ENCODE results near the gene SYT8. TPM values are rescaled to one million over a fixed set of nuclear protein-coding genes. Genes with fewer than 3 reads are reported as not detected.

SYT8 gene
- total RNA-seq, 2 experiments from 2014 or later = not detected

DNA sequence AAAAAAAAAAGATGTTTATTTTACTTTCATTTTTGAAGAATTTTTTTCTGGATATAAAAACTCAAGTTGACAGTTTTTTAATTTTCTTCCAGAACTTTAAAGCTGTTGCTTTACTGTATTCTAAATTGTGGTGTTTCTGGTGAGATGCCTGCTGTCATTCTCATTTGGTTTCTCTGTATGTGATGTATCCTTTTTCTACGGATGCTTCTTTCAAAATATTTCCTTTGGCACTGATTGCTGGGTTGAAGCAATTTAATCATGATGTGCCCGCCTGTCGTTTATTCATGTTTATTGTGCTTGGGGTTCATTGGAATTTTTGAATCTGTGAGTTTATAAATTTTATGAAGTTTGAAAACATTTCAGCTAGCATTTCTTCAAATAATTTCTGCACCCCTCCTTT is 41.7 kb upstream of the SYT8 start:
- Histone ChIP-seq H4K20me1 (ENCODE audit: insufficient read depth, low read length) (no peaks in the 10 kb centered on the region), H3K4me1 (ENCODE audit: insufficient read depth, low read length, poor library complexity, severe bottlenecking) (no peaks in the 10 kb centered on the region), H3K9me2 (ENCODE audit: insufficient read depth, low read length) (no peaks in the 10 kb centered on the region), H3K9me3 (ENCODE audit: low read length) (no peaks in the 10 kb centered on the region), H3K36me3 (ENCODE audit: insufficient read depth, low read length) (no peaks in the 10 kb centered on the region), H3K79me2 (ENCODE audit: insufficient read depth, low read depth, low read length) (no peaks in the 10 kb centered on the region), H3K4me2 (ENCODE audit: low read length) (no peak overlapping the region), H3K27ac (ENCODE audit: low read depth, low read length, poor library complexity, severe bottlenecking) (no peak overlapping the region), H3K4me3 (ENCODE audit: low read depth, low read length, poor library complexity, severe bottlenecking) (no peak overlapping the region), H2AFZ (ENCODE audit: low read length) (no peak overlapping the region)
- CTCF ChIA-PET (ENCODE audit: unreplicated experiment) = no interaction called here
- intact Hi-C loops (cut with micrococcal nuclease; ENCODE audit: unreplicated experiment) = no loop called here
- POLR2A ChIA-PET = interaction anchor here (1.1 kb wide), 1 partner anchor 13 kb away, joined by 6 read pairs; no protein-coding TSS in a partner anchor
- TF ChIP-seq, protein P1, sequence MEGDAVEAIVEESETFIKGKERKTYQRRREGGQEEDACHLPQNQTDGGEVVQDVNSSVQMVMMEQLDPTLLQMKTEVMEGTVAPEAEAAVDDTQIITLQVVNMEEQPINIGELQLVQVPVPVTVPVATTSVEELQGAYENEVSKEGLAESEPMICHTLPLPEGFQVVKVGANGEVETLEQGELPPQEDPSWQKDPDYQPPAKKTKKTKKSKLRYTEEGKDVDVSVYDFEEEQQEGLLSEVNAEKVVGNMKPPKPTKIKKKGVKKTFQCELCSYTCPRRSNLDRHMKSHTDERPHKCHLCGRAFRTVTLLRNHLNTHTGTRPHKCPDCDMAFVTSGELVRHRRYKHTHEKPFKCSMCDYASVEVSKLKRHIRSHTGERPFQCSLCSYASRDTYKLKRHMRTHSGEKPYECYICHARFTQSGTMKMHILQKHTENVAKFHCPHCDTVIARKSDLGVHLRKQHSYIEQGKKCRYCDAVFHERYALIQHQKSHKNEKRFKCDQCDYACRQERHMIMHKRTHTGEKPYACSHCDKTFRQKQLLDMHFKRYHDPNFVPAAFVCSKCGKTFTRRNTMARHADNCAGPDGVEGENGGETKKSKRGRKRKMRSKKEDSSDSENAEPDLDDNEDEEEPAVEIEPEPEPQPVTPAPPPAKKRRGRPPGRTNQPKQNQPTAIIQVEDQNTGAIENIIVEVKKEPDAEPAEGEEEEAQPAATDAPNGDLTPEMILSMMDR (conservative IDR thresholded peaks at IDR 0.05; ENCODE audit: low read length) = no peak
- no peak for TF ChIP-seq EZH2phosphoT487 (IDR thresholded peaks at IDR 0.05; ENCODE audit: borderline replicate concordance, low read depth, low read length)
- no peak for DNase-seq (ENCODE audit: low spot score)
- no TSS peak for BruUV-seq (replicated peaks)

GRCh38 chr11:1796413-1797011 is 38.3 kb upstream of the SYT8 start:
- no peaks in the 10 kb centered on the region for H4K20me1 ChIP-seq (ENCODE audit: insufficient read depth, low read length)
- no peaks in the 10 kb centered on the region for H3K9me2 ChIP-seq (ENCODE audit: insufficient read depth, low read length)
- no peak overlapping the region for H3K27ac ChIP-seq (ENCODE audit: low read depth, low read length, poor library complexity, severe bottlenecking)
- ChIA-PET POLR2A (no interaction called here), CTCF (ENCODE audit: unreplicated experiment) (no interaction called here)
- H3K4me2 ChIP-seq (ENCODE audit: low read length) = no peak overlapping the region
- TF ChIP-seq EZH2phosphoT487 (IDR thresholded peaks at IDR 0.05; ENCODE audit: borderline replicate concordance, low read depth, low read length) = no peak
- TF ChIP-seq, protein P1 (conservative IDR thresholded peaks at IDR 0.05; ENCODE audit: low read length) = no peak
- H3K4me1 ChIP-seq (ENCODE audit: insufficient read depth, low read length, poor library complexity, severe bottlenecking) = no peaks in the 10 kb centered on the region
- BruUV-seq (replicated peaks) = no TSS peak
- H3K4me3 ChIP-seq (ENCODE audit: low read depth, low read length, poor library complexity, severe bottlenecking) = no peak overlapping the region
- H3K9me3 ChIP-seq (ENCODE audit: low read length) = no peaks in the 10 kb centered on the region
- no peaks in the 10 kb centered on the region for H3K36me3 ChIP-seq (ENCODE audit: insufficient read depth, low read length)
- no peak overlapping the region for H2AFZ ChIP-seq (ENCODE audit: low read length)
- DNase-seq (ENCODE audit: low spot score) = no peak
- intact Hi-C loops (cut with micrococcal nuclease; ENCODE audit: unreplicated experiment) = no loop called here
- no peaks in the 10 kb centered on the region for H3K79me2 ChIP-seq (ENCODE audit: insufficient read depth, low read depth, low read length)

DNA sequence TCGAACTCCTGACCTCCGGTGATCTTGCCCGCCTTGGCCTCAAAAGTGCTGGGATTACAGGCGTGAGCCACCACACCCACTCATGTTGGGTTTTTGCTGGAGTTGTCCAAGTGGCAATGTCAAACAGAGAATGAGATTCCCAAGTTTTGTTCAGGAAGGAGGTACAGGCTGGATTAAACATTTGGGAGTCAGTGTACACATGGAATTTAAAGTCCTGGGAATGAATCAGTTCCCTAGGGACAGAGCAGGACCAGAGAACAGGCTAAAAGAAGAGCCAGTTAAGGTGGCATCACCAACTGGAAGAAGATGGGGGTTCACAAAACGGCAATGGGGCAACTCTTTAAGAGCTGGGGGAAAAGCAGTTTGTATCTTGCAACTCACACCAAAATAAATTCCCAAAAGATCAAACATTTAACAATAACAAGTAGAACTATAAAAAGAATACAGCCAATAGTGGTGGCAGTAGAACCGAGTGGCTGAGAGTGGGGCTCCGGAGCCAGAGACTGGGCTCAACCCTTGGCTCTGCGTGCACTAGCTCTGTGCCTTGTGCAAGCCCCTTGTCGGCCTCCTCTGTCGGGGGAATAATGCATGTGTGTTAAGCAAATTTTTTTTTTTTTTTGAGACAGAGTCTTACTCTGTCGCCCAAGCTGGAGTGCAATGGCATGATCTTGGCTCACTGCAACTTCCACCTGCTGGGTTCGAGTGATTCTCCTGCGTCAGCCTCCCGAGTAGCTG is 37.2 kb upstream of the SYT8 start:
- Histone ChIP-seq H3K9me3 (ENCODE audit: low read length) (no peaks in the 10 kb centered on the region), H3K4me3 (ENCODE audit: low read depth, low read length, poor library complexity, severe bottlenecking) (no peak overlapping the region), H3K27ac (ENCODE audit: low read depth, low read length, poor library complexity, severe bottlenecking) (no peak overlapping the region), H3K36me3 (ENCODE audit: insufficient read depth, low read length) (no peaks in the 10 kb centered on the region), H3K4me2 (ENCODE audit: low read length) (no peak overlapping the region), H2AFZ (ENCODE audit: low read length) (no peak overlapping the region), H3K9me2 (ENCODE audit: insufficient read depth, low read length) (no peaks in the 10 kb centered on the region), H4K20me1 (ENCODE audit: insufficient read depth, low read length) (no peaks in the 10 kb centered on the region), H3K79me2 (ENCODE audit: insufficient read depth, low read depth, low read length) (no peaks in the 10 kb centered on the region), H3K4me1 (ENCODE audit: insufficient read depth, low read length, poor library complexity, severe bottlenecking) (no peaks in the 10 kb centered on the region)
- BruUV-seq (replicated peaks) = no TSS peak
- CTCF ChIA-PET (ENCODE audit: unreplicated experiment) = no interaction called here
- TF ChIP-seq, protein P1 (conservative IDR thresholded peaks at IDR 0.05; ENCODE audit: low read length) = no peak
- no peak for TF ChIP-seq EZH2phosphoT487 (IDR thresholded peaks at IDR 0.05; ENCODE audit: borderline replicate concordance, low read depth, low read length)
- POLR2A ChIA-PET = no interaction called here
- DNase-seq (ENCODE audit: low spot score) = no peak
- intact Hi-C loops (cut with micrococcal nuclease; ENCODE audit: unreplicated experiment) = no loop called here
